B cell (primary cell): ENCODE data around the gene LGI4. TPM values are rescaled to one million over a fixed set of nuclear protein-coding genes. Genes with fewer than 3 reads are reported as not detected.

Source experiments
- ATAC-seq: fragments of 200-7000 bp; cut with Tn5 transposase; one replicate; pipeline ENCODE4 v1.10.0; 2021; ENCODE audit warnings: low read depth, mild to moderate bottlenecking, moderate number of reproducible peaks, moderate library complexity
- CTCF ChIA-PET: fragments of 350-600 bp; sonication (Branson Sonifier 250); formaldehyde crosslinking; loops from one replicate; lab custom pipeline; 2021; ENCODE audit warnings: antibody characterized with exemption, inconsistent platforms; lab: Charles Lee
- POLR2A ChIA-PET: fragments of 350-600 bp; sonication (Branson Sonifier 250); formaldehyde crosslinking; loops from one replicate; lab custom pipeline; 2021; ENCODE audit warnings: antibody characterized with exemption; lab: Charles Lee
- DNase-seq: peaks from one replicate; pipeline ENCODE4 v3.0.0; 2013
- H2AFZ ChIP-seq: 2 replicates; pipeline ENCODE4 v1.6.1; 2012; ENCODE audit warnings: mild to moderate bottlenecking, low read depth, low read length; ENCODE audit not compliant: insufficient read depth, poor library complexity, severe bottlenecking
- H3K27ac ChIP-seq, 2 donors: 1 replicate in 1 of 2; 2 replicates in 1 of 2; pipeline ENCODE4 v1.5.1; 2012 to 2013; ENCODE audit warnings: low read length in 2 of 2, mild to moderate bottlenecking in 2 of 2, moderate library complexity in 1 of 2
- H3K27me3 ChIP-seq, 4 experiments: fragments of 200-600 bp in 1 of 4; sonication (generic) in 1 of 4; replicated peaks in 1 of 4; 1 replicate in 2 of 4; 2 replicates in 2 of 4; pipeline versions ENCODE4 v1.6.1 to v1.7.0; 2013 to 2016; ENCODE audit warnings: low read length in 3 of 4, mild to moderate bottlenecking in 2 of 4, mixed read lengths in 1 of 4, moderate library complexity in 1 of 4; ENCODE audit not compliant: insufficient read depth in 4 of 4, control insufficient read depth in 3 of 4; ENCODE audit errors: control extremely low read depth in 1 of 4
- H3K36me3 ChIP-seq, 2 experiments: replicated peaks in 1 of 2; 1 replicate in 1 of 2; 2 replicates in 1 of 2; pipeline versions ENCODE4 v1.6.1 to v1.7.1; 2013; ENCODE audit warnings: low read length in 1 of 2; ENCODE audit not compliant: insufficient read depth in 2 of 2, control insufficient read depth in 1 of 2; ENCODE audit errors: control extremely low read depth in 1 of 2, extremely low read depth in 1 of 2
- H3K4me1 ChIP-seq, 2 donors: fragments of 200-600 bp in 1 of 2; sonication (generic) in 1 of 2; 1 replicate in 1 of 2; 2 replicates in 1 of 2; pipeline versions ENCODE4 v1.5.1 to v1.6.1; 2013 to 2017; ENCODE audit warnings: low read length in 2 of 2; ENCODE audit not compliant: control insufficient read depth in 2 of 2, insufficient read depth in 2 of 2
- H3K4me2 ChIP-seq: replicated peaks from 2 replicates; pipeline ENCODE3; 2012; ENCODE audit warnings: mild to moderate bottlenecking, low read depth, low read length; ENCODE audit not compliant: poor library complexity, severe bottlenecking
- H3K4me3 ChIP-seq, 5 experiments: fragments of 200-600 bp in 1 of 5; sonication (generic) in 1 of 5; 1 replicate in 3 of 5; 2 replicates in 2 of 5; pipeline versions ENCODE4 v1.5.1 to v1.7.0; 2011 to 2016; ENCODE audit warnings: low read length in 4 of 5, mild to moderate bottlenecking in 4 of 5, low read depth in 2 of 5, control low read depth in 1 of 5, moderate library complexity in 1 of 5; ENCODE audit not compliant: insufficient read depth in 1 of 5; ENCODE audit errors: control extremely low read depth in 1 of 5, extremely low read depth in 1 of 5
- H3K79me2 ChIP-seq: fragments of 200-600 bp; sonication (generic); one replicate; pipeline ENCODE4 v1.6.0; 2016; ENCODE audit warnings: low read length; ENCODE audit not compliant: control insufficient read depth, insufficient read depth
- H3K9ac ChIP-seq: fragments of 200-600 bp; sonication (generic); 2 replicates; pipeline ENCODE4 v1.6.1; 2017; ENCODE audit warnings: mild to moderate bottlenecking, low read length, moderate library complexity
- H3K9me3 ChIP-seq, 3 donors: one replicate each; pipeline versions ENCODE4 v1.6.1 to v1.7.1; 2013; ENCODE audit warnings: low read length in 2 of 3; ENCODE audit not compliant: control insufficient read depth in 2 of 3, insufficient read depth in 1 of 3; ENCODE audit errors: control extremely low read depth in 1 of 3
- H4K20me1 ChIP-seq: 2 replicates; pipeline ENCODE4 v1.6.0; 2012; ENCODE audit warnings: mild to moderate bottlenecking, low read length; ENCODE audit not compliant: insufficient read depth, control insufficient read depth, poor library complexity, severe bottlenecking
- H3K27ac Mint-ChIP-seq: one replicate; pipeline ENCODE4 v1.8.0; 2021; ENCODE audit warnings: mixed read lengths
- H3K27me3 Mint-ChIP-seq: one replicate; pipeline ENCODE4 v1.8.0; 2021; ENCODE audit warnings: mixed read lengths
- H3K4me1 Mint-ChIP-seq: one replicate; pipeline ENCODE4 v1.8.0; 2021; ENCODE audit warnings: mixed read lengths
- H3K4me3 Mint-ChIP-seq: one replicate; pipeline ENCODE4 v1.8.0; 2021; ENCODE audit warnings: mixed read lengths
- H3K9me3 Mint-ChIP-seq: one replicate; pipeline ENCODE4 v1.8.0; 2022; ENCODE audit warnings: mixed read lengths; ENCODE audit not compliant: insufficient read depth
- EZH2 ChIP-seq: IDR thresholded peaks from 2 replicates; pipeline ENCODE4 v1.6.1; 2012; ENCODE audit warnings: borderline replicate concordance, low read depth, mild to moderate bottlenecking, moderate library complexity, low read length; ENCODE audit not compliant: insufficient read depth, poor library complexity, severe bottlenecking
- WGBS: methylation state at CpG from one replicate; pipeline ENCODE4 v1.1.5; 2013; ENCODE audit warnings: missing lambda C conversion rate; ENCODE audit not compliant: insufficient coverage; 5-methylcytosine and 5-hydroxymethylcytosine counted together
- intact Hi-C: fragments of 100-400 bp; cut with micrococcal nuclease; formaldehyde crosslinking; loops from one replicate; pipeline ENCODE4 v1.10.0; 2022
- polyA plus RNA-seq: library from polyadenylated mRNA; depleted of rRNA; stranded (reverse); fragments of >200 nt; gene quantifications from 2 replicates; pipeline ENCODE4 v1.2.3, GENCODE V29; 2012
- total RNA-seq, 2 donors: library from RNA; stranded (reverse); fragments of 120-200 nt in 1 of 2; gene quantifications; 1 replicate in 1 of 2; 2 replicates in 1 of 2; pipeline versions ENCODE4 v1.2.3 to v1.2.4, GENCODE V29; 2013 to 2022
- TF ChIP-seq, protein P1 (sequence below): fragments of 200-600 bp; IDR thresholded peaks from one replicate; pipeline ENCODE4 v1.8.0; 2022; ENCODE audit warnings: antibody characterized with exemption, mild to moderate bottlenecking

The LGI4 gene
- total and polyA plus RNA-seq, 2 donors (not counting 1 experiment from before 2014, with no cell fraction given): 0.40 to 0.59 TPM

DNA sequence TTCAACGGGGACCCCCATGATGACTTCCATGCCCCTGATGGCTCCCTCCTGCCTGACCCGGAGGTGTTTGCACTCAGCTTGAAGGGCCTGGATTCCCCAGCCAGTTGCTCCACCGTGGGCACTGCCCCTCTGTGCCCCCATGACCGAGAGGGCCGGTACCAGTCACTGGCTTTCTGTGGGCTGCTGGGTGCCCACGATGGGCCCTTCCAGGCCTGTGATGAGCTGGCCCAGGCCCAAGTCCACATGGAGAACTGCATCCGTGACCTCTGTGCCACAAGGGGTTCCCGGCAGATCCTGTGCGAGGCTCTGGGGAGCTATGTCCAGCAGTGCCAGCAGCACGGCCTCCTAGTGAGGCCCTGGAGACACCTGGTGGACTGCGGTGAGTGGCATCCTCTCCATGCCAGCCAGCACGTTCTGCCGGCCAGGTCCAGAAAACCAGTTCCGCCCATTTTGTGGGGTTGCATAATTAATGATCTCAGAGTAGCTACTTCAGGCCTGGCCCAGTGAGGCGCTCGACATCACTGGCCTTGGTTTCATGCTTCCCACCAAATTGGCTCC is 54.2 kb downstream of the LGI4 start:
- Histone ChIP-seq H3K36me3 (no peaks in the 10 kb centered on the region), H2AFZ (no peak overlapping the region), H3K9ac (no peak overlapping the region), H3K27ac (no peak overlapping the region), H4K20me1 (no peaks in the 10 kb centered on the region), H3K79me2 (no peaks in the 10 kb centered on the region), H3K4me2 (no peak overlapping the region), H3K27me3 (no peaks in the 10 kb centered on the region), H3K4me3 (no peak overlapping the region), H3K9me3 (no peaks in the 10 kb centered on the region), H3K4me1 (peaks cover 53 to 65% of the 10 kb centered on the region in 2 donors)
- ChIA-PET CTCF (interaction anchor here (0.6 to 14.9 kb wide), 7 partner anchors 9 to 72 kb away, joined by 3 to 192 read pairs (median 3); no protein-coding TSS in a partner anchor), POLR2A (no interaction called here)
- Mint-ChIP-seq H3K4me1 (peaks cover 64% of the 10 kb centered on the region), H3K27me3 (peaks cover 5% of the 10 kb centered on the region), H3K27ac (no peak overlapping the region), H3K9me3 (no peaks in the 10 kb centered on the region), H3K4me3 (no peak overlapping the region)
- 93% methylated on average over 16 of the region's 16 CpGs for WGBS
- DNase-seq: no peak
- TF ChIP-seq, protein P1, sequence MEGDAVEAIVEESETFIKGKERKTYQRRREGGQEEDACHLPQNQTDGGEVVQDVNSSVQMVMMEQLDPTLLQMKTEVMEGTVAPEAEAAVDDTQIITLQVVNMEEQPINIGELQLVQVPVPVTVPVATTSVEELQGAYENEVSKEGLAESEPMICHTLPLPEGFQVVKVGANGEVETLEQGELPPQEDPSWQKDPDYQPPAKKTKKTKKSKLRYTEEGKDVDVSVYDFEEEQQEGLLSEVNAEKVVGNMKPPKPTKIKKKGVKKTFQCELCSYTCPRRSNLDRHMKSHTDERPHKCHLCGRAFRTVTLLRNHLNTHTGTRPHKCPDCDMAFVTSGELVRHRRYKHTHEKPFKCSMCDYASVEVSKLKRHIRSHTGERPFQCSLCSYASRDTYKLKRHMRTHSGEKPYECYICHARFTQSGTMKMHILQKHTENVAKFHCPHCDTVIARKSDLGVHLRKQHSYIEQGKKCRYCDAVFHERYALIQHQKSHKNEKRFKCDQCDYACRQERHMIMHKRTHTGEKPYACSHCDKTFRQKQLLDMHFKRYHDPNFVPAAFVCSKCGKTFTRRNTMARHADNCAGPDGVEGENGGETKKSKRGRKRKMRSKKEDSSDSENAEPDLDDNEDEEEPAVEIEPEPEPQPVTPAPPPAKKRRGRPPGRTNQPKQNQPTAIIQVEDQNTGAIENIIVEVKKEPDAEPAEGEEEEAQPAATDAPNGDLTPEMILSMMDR: no peak
- no peak for TF ChIP-seq EZH2
- intact Hi-C loops: no loop called here
- ATAC-seq: no peak

DNA sequence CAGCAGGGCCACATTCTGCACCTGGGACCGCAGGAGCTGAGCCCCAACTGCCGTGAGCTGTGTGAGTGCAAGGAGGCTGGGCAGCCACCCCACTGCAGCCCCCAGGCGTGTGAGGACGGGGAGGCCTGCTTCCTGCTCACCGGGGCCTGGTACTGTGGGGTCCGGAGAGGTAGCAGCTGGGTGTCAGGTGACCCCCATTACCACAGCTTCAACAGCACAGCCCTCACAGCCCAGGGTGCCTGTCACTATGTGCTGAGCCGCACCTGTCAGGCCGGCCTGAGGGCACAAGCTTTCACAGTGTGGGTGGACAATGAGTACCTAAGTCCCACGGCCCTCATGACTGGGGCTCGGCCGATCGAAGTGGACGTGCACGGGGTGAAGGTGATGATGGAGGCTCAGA is 55.0 kb downstream of the LGI4 start:
- peaks cover 5% of the 10 kb centered on the region for H3K27me3 Mint-ChIP-seq
- H3K36me3 ChIP-seq: no peaks in the 10 kb centered on the region
- ATAC-seq (no peak), DNase-seq (no peak)
- no peaks in the 10 kb centered on the region for H3K27me3 ChIP-seq
- POLR2A ChIA-PET: no interaction called here
- no peak overlapping the region for H3K4me3 ChIP-seq
- no peak overlapping the region for H2AFZ ChIP-seq
- no peaks in the 10 kb centered on the region for H3K79me2 ChIP-seq
- CTCF ChIA-PET: interaction anchor here (1.1 to 14.9 kb wide), 3 partner anchors 10 to 14 kb away, joined by 3 to 192 read pairs (median 3); no protein-coding TSS in a partner anchor
- H3K4me3 Mint-ChIP-seq: no peak overlapping the region
- H4K20me1 ChIP-seq: no peaks in the 10 kb centered on the region
- no peak overlapping the region for H3K27ac ChIP-seq
- WGBS: 95% methylated on average over 10 of the region's 14 CpGs
- H3K4me1 ChIP-seq: peaks cover 51 to 65% of the 10 kb centered on the region in 2 donors
- H3K27ac Mint-ChIP-seq: no peak overlapping the region
- H3K9me3 Mint-ChIP-seq: no peaks in the 10 kb centered on the region
- no peak overlapping the region for H3K4me2 ChIP-seq
- no peak for TF ChIP-seq EZH2
- TF ChIP-seq, protein P1: no peak
- no peaks in the 10 kb centered on the region for H3K9me3 ChIP-seq
- H3K9ac ChIP-seq: no peak overlapping the region
- intact Hi-C loops: no loop called here
- H3K4me1 Mint-ChIP-seq: peaks cover 63% of the 10 kb centered on the region
